ENCODE measurements around the gene MAP2.

MAP2 gene

DNA sequence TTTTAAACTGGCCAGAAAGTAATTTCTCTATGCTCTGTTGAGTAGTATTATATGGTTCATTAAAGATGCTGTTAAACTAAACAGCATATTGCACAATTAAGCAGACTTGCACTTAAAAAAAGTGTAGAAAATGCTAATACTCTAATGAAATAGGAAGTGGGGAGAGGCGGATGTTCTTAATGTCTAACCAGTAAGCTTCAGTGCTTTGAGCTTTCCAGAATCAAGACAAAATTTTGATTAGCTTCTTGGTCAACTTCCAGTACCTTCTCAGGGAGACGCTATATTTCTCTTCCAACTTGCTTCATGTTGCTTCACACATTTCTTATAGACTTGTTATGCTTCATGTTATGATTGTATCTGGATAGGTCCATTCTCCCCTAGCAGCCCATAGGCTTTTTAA, 89.1 kb downstream of the MAP2 start:
- H3K27ac ChIP-seq (ENCODE audit: low read length): no peak overlapping the region
- no peaks in the 10 kb centered on the region for H3K27me3 ChIP-seq (ENCODE audit: low read depth, low read length)
- H3K4me1 ChIP-seq (ENCODE audit: control insufficient read depth in 1 of 2, insufficient read depth in 2 of 2, low read length in 2 of 2): no peaks in the 10 kb centered on the region
- no peaks in the 10 kb centered on the region for H3K9me3 ChIP-seq (ENCODE audit: control insufficient read depth in 1 of 2, low read length in 2 of 2)
- no peaks in the 10 kb centered on the region for H3K36me3 ChIP-seq (ENCODE audit: control insufficient read depth in 1 of 2, insufficient read depth in 2 of 2, low read length in 2 of 2)
- H3K4me3 ChIP-seq (ENCODE audit: low read depth in 1 of 2, low read length in 2 of 2): no peak overlapping the region

GRCh38 chr2:209517436-209517835, 93.6 kb downstream of the MAP2 start:
- no peaks in the 10 kb centered on the region for H3K36me3 ChIP-seq (ENCODE audit: control insufficient read depth in 1 of 2, insufficient read depth in 2 of 2, low read length in 2 of 2)
- H3K4me1 ChIP-seq (ENCODE audit: control insufficient read depth in 1 of 2, insufficient read depth in 2 of 2, low read length in 2 of 2): no peaks in the 10 kb centered on the region
- H3K9me3 ChIP-seq (ENCODE audit: control insufficient read depth in 1 of 2, low read length in 2 of 2): no peaks in the 10 kb centered on the region
- no peak overlapping the region for H3K4me3 ChIP-seq (ENCODE audit: low read depth in 1 of 2, low read length in 2 of 2)
- H3K27me3 ChIP-seq (ENCODE audit: low read depth, low read length): no peaks in the 10 kb centered on the region
- no peak overlapping the region for H3K27ac ChIP-seq (ENCODE audit: low read length)

GRCh38 chr2:209519271-209519670, 95.4 kb downstream of the MAP2 start:
- H3K36me3 ChIP-seq (ENCODE audit: control insufficient read depth in 1 of 2, insufficient read depth in 2 of 2, low read length in 2 of 2): no peaks in the 10 kb centered on the region
- no peak overlapping the region for H3K4me3 ChIP-seq (ENCODE audit: low read depth in 1 of 2, low read length in 2 of 2)
- H3K4me1 ChIP-seq (ENCODE audit: control insufficient read depth in 1 of 2, insufficient read depth in 2 of 2, low read length in 2 of 2): no peaks in the 10 kb centered on the region
- no peaks in the 10 kb centered on the region for H3K9me3 ChIP-seq (ENCODE audit: control insufficient read depth in 1 of 2, low read length in 2 of 2)
- H3K27me3 ChIP-seq (ENCODE audit: low read depth, low read length): no peaks in the 10 kb centered on the region
- H3K27ac ChIP-seq (ENCODE audit: low read length): no peak overlapping the region

GRCh38 chr2:209519906-209520305, 96.1 kb downstream of the MAP2 start:
- no peak overlapping the region for H3K4me3 ChIP-seq (ENCODE audit: low read depth in 1 of 2, low read length in 2 of 2)
- no peaks in the 10 kb centered on the region for H3K9me3 ChIP-seq (ENCODE audit: control insufficient read depth in 1 of 2, low read length in 2 of 2)
- H3K36me3 ChIP-seq (ENCODE audit: control insufficient read depth in 1 of 2, insufficient read depth in 2 of 2, low read length in 2 of 2): no peaks in the 10 kb centered on the region
- no peak overlapping the region for H3K27ac ChIP-seq (ENCODE audit: low read length)
- H3K4me1 ChIP-seq (ENCODE audit: control insufficient read depth in 1 of 2, insufficient read depth in 2 of 2, low read length in 2 of 2): no peaks in the 10 kb centered on the region
- no peaks in the 10 kb centered on the region for H3K27me3 ChIP-seq (ENCODE audit: low read depth, low read length)

GRCh38 chr2:209523041-209523740, 99.3 kb downstream of the MAP2 start:
- Histone ChIP-seq H3K27me3 (ENCODE audit: low read depth, low read length) (no peaks in the 10 kb centered on the region), H3K4me3 (ENCODE audit: low read depth in 1 of 2, low read length in 2 of 2) (no peak overlapping the region), H3K9me3 (ENCODE audit: control insufficient read depth in 1 of 2, low read length in 2 of 2) (no peaks in the 10 kb centered on the region), H3K4me1 (ENCODE audit: control insufficient read depth in 1 of 2, insufficient read depth in 2 of 2, low read length in 2 of 2) (peaks cover 0 to 6% of the 10 kb centered on the region in 2 donors), H3K27ac (ENCODE audit: low read length) (no peak overlapping the region), H3K36me3 (ENCODE audit: control insufficient read depth in 1 of 2, insufficient read depth in 2 of 2, low read length in 2 of 2) (no peaks in the 10 kb centered on the region)

- H3K4me3 ChIP-seq (ENCODE audit: low read depth in 1 of 2, low read length in 2 of 2): no peak overlapping the region
- H3K4me1 ChIP-seq (ENCODE audit: control insufficient read depth in 1 of 2, insufficient read depth in 2 of 2, low read length in 2 of 2): peaks cover 0 to 6% of the 10 kb centered on the region in 2 donors
- no peaks in the 10 kb centered on the region for H3K9me3 ChIP-seq (ENCODE audit: control insufficient read depth in 1 of 2, low read length in 2 of 2)
- H3K27me3 ChIP-seq (ENCODE audit: low read depth, low read length): no peaks in the 10 kb centered on the region
- H3K36me3 ChIP-seq (ENCODE audit: control insufficient read depth in 1 of 2, insufficient read depth in 2 of 2, low read length in 2 of 2): no peaks in the 10 kb centered on the region
- no peak overlapping the region for H3K27ac ChIP-seq (ENCODE audit: low read length)
Observed at GRCh38 chr2:209523867-209524266, 100.0 kb downstream of the MAP2 start.

DNA sequence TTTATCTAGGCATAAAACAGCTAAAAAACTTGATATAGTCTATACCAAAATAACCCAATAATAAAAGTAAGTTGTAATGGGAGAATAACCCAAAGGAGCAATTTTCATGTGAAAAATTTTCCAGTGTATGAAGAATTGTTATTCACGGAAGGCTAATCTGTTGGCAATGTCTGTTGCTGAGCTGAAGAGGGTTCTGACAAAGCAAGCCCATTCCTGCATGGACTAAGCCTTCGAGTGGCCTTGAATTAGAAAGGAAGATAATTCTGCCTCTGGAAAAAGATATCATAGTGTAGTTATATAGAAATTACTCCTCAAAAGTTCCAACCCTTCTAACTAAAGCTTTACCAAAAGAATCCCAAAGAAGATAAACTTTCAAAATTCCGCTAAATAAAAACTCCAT, 101.5 kb downstream of the MAP2 start:
- Histone ChIP-seq H3K4me1 (ENCODE audit: control insufficient read depth in 1 of 2, insufficient read depth in 2 of 2, low read length in 2 of 2) (peaks cover 0 to 6% of the 10 kb centered on the region in 2 donors), H3K4me3 (ENCODE audit: low read depth in 1 of 2, low read length in 2 of 2) (no peak overlapping the region), H3K9me3 (ENCODE audit: control insufficient read depth in 1 of 2, low read length in 2 of 2) (no peaks in the 10 kb centered on the region), H3K27me3 (ENCODE audit: low read depth, low read length) (no peaks in the 10 kb centered on the region), H3K36me3 (ENCODE audit: control insufficient read depth in 1 of 2, insufficient read depth in 2 of 2, low read length in 2 of 2) (no peaks in the 10 kb centered on the region), H3K27ac (ENCODE audit: low read length) (peak overlapping the region; percentile 20)

GRCh38 chr2:209525834-209526281, 102.0 kb downstream of the MAP2 start:
- Histone ChIP-seq H3K4me3 (ENCODE audit: low read depth in 1 of 2, low read length in 2 of 2) (no peak overlapping the region), H3K27me3 (ENCODE audit: low read depth, low read length) (no peaks in the 10 kb centered on the region), H3K36me3 (ENCODE audit: control insufficient read depth in 1 of 2, insufficient read depth in 2 of 2, low read length in 2 of 2) (no peaks in the 10 kb centered on the region), H3K27ac (ENCODE audit: low read length) (peak overlapping the region; percentile 26), H3K4me1 (ENCODE audit: control insufficient read depth in 1 of 2, insufficient read depth in 2 of 2, low read length in 2 of 2) (peaks cover 0 to 6% of the 10 kb centered on the region in 2 donors), H3K9me3 (ENCODE audit: control insufficient read depth in 1 of 2, low read length in 2 of 2) (no peaks in the 10 kb centered on the region)

DNA sequence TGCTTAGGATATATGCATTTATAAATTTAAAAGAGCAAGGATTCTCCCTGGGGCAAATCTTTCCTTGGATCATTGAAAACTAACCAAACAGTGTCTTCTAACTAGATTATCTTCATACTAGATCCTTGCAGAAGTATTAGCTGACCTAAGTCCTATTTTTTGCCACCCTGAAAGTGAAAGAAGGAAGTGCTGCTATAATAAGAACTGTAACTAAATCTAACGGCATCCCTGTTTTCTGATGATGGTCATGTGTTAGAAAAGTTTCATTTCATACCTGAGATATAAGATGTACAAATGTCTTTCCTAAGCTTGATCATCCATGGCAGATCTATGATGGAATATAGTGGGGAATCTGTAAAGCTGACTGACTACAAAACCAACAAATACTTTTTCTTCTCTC, 102.7 kb downstream of the MAP2 start:
- Histone ChIP-seq H3K27ac (ENCODE audit: low read length) (peak overlapping the region; percentile 26), H3K4me1 (ENCODE audit: control insufficient read depth in 1 of 2, insufficient read depth in 2 of 2, low read length in 2 of 2) (peaks cover 0 to 6% of the 10 kb centered on the region in 2 donors), H3K9me3 (ENCODE audit: control insufficient read depth in 1 of 2, low read length in 2 of 2) (no peaks in the 10 kb centered on the region), H3K36me3 (ENCODE audit: control insufficient read depth in 1 of 2, insufficient read depth in 2 of 2, low read length in 2 of 2) (no peaks in the 10 kb centered on the region), H3K27me3 (ENCODE audit: low read depth, low read length) (no peaks in the 10 kb centered on the region), H3K4me3 (ENCODE audit: low read depth in 1 of 2, low read length in 2 of 2) (peak overlapping the region in 1 of 2 donors; percentile 23)

- H3K36me3 ChIP-seq (ENCODE audit: control insufficient read depth in 1 of 2, insufficient read depth in 2 of 2, low read length in 2 of 2): no peaks in the 10 kb centered on the region
- no peak overlapping the region for H3K27ac ChIP-seq (ENCODE audit: low read length)
- H3K27me3 ChIP-seq (ENCODE audit: low read depth, low read length): no peaks in the 10 kb centered on the region
- no peak overlapping the region for H3K4me3 ChIP-seq (ENCODE audit: low read depth in 1 of 2, low read length in 2 of 2)
- H3K4me1 ChIP-seq (ENCODE audit: control insufficient read depth in 1 of 2, insufficient read depth in 2 of 2, low read length in 2 of 2): peaks cover 0 to 6% of the 10 kb centered on the region in 2 donors
- no peaks in the 10 kb centered on the region for H3K9me3 ChIP-seq (ENCODE audit: control insufficient read depth in 1 of 2, low read length in 2 of 2)
Observed at GRCh38 chr2:209529579-209529978, 105.7 kb downstream of the MAP2 start.

DNA sequence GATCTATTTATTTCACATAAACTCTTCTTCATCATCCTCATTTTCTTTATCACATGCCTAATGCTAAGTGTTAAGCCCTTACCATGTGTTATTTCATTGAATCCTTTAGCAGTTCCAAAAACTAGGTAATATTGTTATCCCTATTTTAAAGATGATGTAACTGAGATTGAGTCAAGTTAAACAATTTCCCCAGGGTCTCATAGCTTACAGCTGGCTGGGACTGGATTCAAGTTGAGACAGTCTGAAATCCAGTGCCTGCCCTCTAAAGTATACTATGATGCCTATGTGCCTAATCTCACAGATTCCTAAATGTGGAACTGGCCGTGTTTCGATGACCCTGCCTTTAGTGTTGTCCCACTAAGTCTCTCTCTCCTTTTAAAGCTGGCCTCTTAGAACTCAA, 108.5 kb downstream of the MAP2 start:
- Histone ChIP-seq H3K27me3 (ENCODE audit: low read depth, low read length) (no peaks in the 10 kb centered on the region), H3K4me1 (ENCODE audit: control insufficient read depth in 1 of 2, insufficient read depth in 2 of 2, low read length in 2 of 2) (no peaks in the 10 kb centered on the region), H3K9me3 (ENCODE audit: control insufficient read depth in 1 of 2, low read length in 2 of 2) (no peaks in the 10 kb centered on the region), H3K27ac (ENCODE audit: low read length) (no peak overlapping the region), H3K4me3 (ENCODE audit: low read depth in 1 of 2, low read length in 2 of 2) (no peak overlapping the region), H3K36me3 (ENCODE audit: control insufficient read depth in 1 of 2, insufficient read depth in 2 of 2, low read length in 2 of 2) (no peaks in the 10 kb centered on the region)

GRCh38 chr2:209533391-209533790, 109.5 kb downstream of the MAP2 start:
- Histone ChIP-seq H3K4me3 (ENCODE audit: low read depth in 1 of 2, low read length in 2 of 2) (no peak overlapping the region), H3K9me3 (ENCODE audit: control insufficient read depth in 1 of 2, low read length in 2 of 2) (no peaks in the 10 kb centered on the region), H3K27me3 (ENCODE audit: low read depth, low read length) (no peaks in the 10 kb centered on the region), H3K4me1 (ENCODE audit: control insufficient read depth in 1 of 2, insufficient read depth in 2 of 2, low read length in 2 of 2) (no peaks in the 10 kb centered on the region), H3K36me3 (ENCODE audit: control insufficient read depth in 1 of 2, insufficient read depth in 2 of 2, low read length in 2 of 2) (no peaks in the 10 kb centered on the region), H3K27ac (ENCODE audit: low read length) (no peak overlapping the region)

All from muscle layer of duodenum (tissue), 2 donors.